Frontal cortex (tissue), 4 donors: ENCODE data around the gene PPP2R3A. TPM values are rescaled to one million over a fixed set of nuclear protein-coding genes. Genes with fewer than 3 reads are reported as not detected.
"Not testable (repeated sequence)": the region's sequence is repeated elsewhere in the genome, so short reads cannot be mapped to it uniquely, and the experiment has no call there.

Experiments
- DNase-seq, 2 donors: peaks; one replicate each; pipeline ENCODE4 v3.0.0; 2012; ENCODE audit warnings: low spot score in 2 of 2
- FAIRE-seq: peaks from 2 replicates; lab custom pipeline; 2012; peaks lifted over from hg19 to GRCh38; lab: Jason Lieb, UNC
- total RNA-seq: library from RNA; depleted of rRNA; stranded (reverse); fragments of >200 nt; gene quantifications from one replicate; pipeline ENCODE4 v1.2.3, GENCODE V29; 2014
- donor health status: control.
- donor health status: control.
- donor health status: control.

Gene PPP2R3A
- total RNA-seq, 1 donor from 2014 or later = 36.3 TPM

DNA sequence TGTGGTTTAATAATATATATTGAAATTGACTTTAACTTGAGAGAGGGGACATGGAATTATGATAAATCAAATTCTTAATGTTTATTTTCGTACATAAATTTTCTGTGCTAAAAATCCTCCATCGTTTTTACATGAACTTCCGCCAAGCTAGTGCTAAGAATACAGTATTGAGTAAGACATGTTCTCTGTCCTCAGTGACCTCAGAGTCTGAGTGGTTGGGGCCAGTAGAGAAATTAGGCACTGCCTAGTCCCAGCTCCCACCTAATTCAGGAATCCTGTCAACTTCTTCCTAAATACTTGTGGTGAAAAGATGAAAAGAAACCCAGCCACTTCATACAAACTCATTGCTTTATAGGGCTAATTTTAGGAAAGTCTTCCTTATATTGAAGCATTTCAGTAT lies 110.3 kb downstream of the PPP2R3A start:
- DNase-seq (no peak), FAIRE-seq (no peak)

GRCh38 chr3:136078421-136079364 lies 113.2 kb downstream of the PPP2R3A start:
- peak; percentile 95 for FAIRE-seq
- peak; percentile 5 to 21 for DNase-seq

- not testable (repeated sequence) for FAIRE-seq, DNase-seq
Observed at GRCh38 chr3:136083641-136084382, 118.3 kb downstream of the PPP2R3A start.

GRCh38 chr3:136085067-136085466 lies 119.5 kb downstream of the PPP2R3A start:
- DNase-seq, FAIRE-seq: not testable (repeated sequence)

- no peak for FAIRE-seq
Observed at GRCh38 chr3:136093771-136094170, 128.2 kb downstream of the PPP2R3A start.

DNA sequence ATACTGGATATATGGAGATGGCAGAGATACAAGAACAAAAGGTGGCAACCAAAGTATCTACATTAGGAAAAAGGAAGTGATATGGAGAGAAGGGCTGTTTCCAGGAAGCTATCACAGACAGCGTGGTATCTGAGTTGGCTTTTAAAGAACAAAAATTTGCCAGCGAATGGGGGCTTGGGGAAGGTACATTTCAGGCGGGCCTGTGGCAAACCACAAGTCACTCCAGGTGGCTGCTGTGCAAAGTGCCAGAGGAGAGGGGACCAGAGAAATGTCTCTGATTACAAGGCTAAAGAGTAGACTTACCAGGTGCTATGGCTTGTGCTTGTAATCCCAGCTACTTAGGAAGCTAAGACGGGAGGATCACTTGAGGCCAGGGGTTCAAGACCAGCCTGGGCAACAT lies 139.5 kb downstream of the PPP2R3A start:
- FAIRE-seq = no peak
- no peak for DNase-seq

More at GRCh38 chr3:136093771-136094170, 128.2 kb downstream of the PPP2R3A start:
- no peak for DNase-seq

GRCh38 chr3:136106101-136106500 lies 140.6 kb downstream of the PPP2R3A start:
- DNase-seq (no peak), FAIRE-seq (no peak)

GRCh38 chr3:136109499-136109898 lies 144.0 kb downstream of the PPP2R3A start:
- FAIRE-seq (no peak), DNase-seq (no peak)

GRCh38 chr3:136110481-136110880 lies 145.0 kb downstream of the PPP2R3A start:
- DNase-seq (no peak), FAIRE-seq (no peak)

- FAIRE-seq (no peak), DNase-seq (no peak)
Observed at GRCh38 chr3:136114421-136114820, 148.9 kb downstream of the PPP2R3A start.

DNA sequence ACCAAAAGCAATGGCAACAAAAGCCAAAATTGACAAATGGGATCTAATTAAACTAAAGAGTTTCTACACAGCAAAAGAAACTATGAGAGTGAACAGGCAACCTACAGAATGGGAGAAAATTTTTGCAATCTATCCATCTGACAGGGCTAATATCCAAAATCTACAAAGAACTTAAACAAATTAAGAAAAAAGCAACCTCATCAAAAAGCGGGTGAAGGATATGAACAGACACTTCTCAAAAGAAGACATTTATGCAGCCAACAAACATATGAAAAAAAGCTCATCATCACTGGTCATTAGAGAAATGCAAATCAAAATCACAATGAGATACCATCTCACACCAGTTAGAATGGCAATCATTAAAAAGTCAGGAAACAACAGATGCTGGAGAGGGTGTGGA lies 153.8 kb downstream of the PPP2R3A start:
- DNase-seq, FAIRE-seq: not testable (repeated sequence)

- FAIRE-seq = not testable (repeated sequence)
Observed at GRCh38 chr3:136119783-136120182, 154.3 kb downstream of the PPP2R3A start.

DNA sequence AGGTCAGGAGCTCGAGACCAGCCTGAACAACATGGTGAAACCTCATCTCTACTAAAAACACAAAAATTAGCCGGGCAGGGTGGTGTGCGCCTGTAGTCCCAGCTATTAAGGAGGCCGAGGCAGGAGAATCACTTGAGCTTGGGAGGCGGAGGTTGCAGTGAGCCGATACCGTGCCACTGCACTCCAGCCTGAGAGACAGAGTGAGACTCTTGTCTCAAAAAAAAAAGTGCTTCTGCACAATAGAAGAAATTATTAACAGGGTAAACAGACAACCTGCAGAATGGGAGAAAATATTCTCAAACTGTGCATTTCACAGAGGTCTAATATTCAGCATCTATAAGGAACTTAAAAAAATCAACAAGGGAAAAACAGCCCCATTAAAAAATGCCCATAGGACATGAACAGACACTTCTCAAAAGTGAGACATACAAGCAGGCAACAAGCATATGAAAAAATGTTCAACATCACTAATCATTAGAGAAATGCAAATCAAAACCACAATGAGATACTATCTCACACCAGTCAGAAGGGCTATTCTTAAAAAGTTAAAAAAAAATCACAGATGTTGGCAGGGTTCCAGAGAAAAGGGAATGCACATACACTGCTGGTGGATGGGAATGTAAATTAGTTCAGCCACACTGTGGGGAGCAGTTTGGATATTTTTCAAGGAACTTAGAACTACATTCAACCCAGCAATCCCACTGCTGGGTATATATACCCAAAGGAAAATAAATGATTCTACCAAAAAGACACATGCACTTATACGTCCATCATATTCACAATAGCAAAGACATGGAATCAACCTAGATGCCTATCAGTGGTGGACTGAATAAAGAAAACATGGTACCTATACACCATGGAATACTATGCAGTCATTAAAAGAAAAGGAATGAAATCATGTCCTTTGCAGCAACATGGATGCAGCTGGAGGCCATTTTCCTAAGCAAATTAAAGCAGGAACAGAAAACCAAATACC lies 155.1 kb downstream of the PPP2R3A start:
- DNase-seq (no peak), FAIRE-seq (no peak)

More at GRCh38 chr3:136119783-136120182, 154.3 kb downstream of the PPP2R3A start:
- DNase-seq = not testable (repeated sequence)

DNA sequence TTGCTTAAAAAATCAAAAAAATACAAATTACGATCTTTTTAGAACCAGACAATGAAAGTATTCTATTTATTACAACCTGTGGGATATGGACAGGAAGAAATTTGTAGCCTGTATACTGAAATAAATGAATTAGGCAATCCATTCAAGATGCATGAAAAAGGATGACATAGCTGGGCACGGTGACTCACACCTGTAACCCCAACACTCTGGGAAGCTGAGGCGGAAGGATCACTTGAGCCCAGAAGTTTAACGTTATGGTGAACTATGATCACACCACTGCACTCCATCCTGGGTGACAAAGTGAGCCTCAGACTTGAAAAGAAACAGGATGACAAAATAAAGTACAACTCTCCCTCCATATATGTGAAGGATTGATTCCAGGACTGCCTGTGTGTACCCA lies 156.5 kb downstream of the PPP2R3A start:
- DNase-seq (no peak), FAIRE-seq (no peak)

DNA sequence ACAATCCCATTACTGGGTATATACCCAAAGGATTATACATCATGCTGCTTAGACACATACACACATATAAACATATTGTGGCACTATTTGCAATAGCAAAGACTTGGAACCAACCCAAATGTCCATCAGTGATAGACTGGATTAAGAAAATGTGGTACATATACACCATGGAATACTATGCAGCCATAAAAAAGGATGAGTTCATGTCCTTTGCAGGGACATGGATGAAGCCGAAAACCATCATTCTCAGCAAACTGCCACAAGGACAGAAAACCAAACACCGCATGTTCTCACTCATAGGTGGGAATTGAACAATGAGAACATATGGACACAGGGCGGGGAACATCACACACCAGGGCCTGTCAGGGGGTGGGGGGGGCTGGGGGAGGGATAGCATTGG lies 166.1 kb downstream of the PPP2R3A start:
- FAIRE-seq, DNase-seq: not testable (repeated sequence)

DNA sequence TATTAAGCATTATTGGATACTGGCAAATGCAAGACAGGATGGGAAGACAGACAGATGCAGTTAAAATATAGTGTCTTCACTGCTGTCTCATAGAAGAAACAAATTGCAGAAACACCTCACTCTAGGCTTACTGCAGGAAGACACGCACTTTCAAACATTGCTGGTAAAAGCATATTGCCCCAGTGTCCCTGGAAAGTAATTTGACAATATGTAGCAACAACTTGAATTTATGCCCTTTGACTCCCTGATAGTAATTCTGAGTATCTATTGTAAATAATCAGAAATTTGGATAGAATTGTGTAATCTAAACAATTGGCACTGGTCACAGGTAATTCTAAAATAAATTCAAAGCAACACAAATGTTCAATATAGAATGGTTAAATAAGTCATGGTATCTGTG lies 168.6 kb downstream of the PPP2R3A start:
- DNase-seq (no peak), FAIRE-seq (no peak)

GRCh38 chr3:136135039-136135802 lies 169.7 kb downstream of the PPP2R3A start:
- DNase-seq = no peak

GRCh38 chr3:136136454-136136853 lies 170.9 kb downstream of the PPP2R3A start:
- DNase-seq (no peak), FAIRE-seq (no peak)

More at GRCh38 chr3:136135039-136135802, 169.7 kb downstream of the PPP2R3A start:
- no peak for FAIRE-seq
